SU-DHL-6 (cell line): ENCODE data around the gene PLA1A.
A peak's percentile ranks its signal among the peaks of the same experiment; 100 is the strongest.

ENCODE experiments used
- H2AFZ ChIP-seq: fragments of 200-600 bp; sonication (generic); 2 replicates; pipeline ENCODE4 v1.6.1; 2014; ENCODE audit warnings: low read depth, mild to moderate bottlenecking, moderate library complexity, mixed read lengths, antibody characterized with exemption, low read length; ENCODE audit not compliant: severe bottlenecking
- H3F3A ChIP-seq: fragments of 200-600 bp; shearing (Covaris generic); 2 replicates; pipeline ENCODE4 v1.6.0; 2016; ENCODE audit warnings: antibody characterized with exemption, mild to moderate bottlenecking; ENCODE audit not compliant: insufficient read depth
- H3K27ac ChIP-seq: fragments of 200-600 bp; sonication (generic); 2 replicates; pipeline ENCODE4 v1.5.1; 2016; ENCODE audit warnings: low read depth, mild to moderate bottlenecking, low read length, moderate library complexity, mixed read lengths
- H3K27me3 ChIP-seq: fragments of 200-600 bp; sonication (generic), shearing (Covaris generic); 2 replicates; pipeline ENCODE4 v1.6.0; 2014; ENCODE audit warnings: mild to moderate bottlenecking, low read length
- H3K36me3 ChIP-seq: fragments of 200-600 bp; sonication (generic); 2 replicates; pipeline ENCODE4 v1.6.1; 2014; ENCODE audit warnings: mild to moderate bottlenecking, low read length, mixed read lengths
- H3K4me2 ChIP-seq: fragments of 300-600, 200-600 bp; shearing (Covaris generic), sonication (generic); 2 replicates; pipeline ENCODE4 v1.6.0; 2014; ENCODE audit warnings: low read length, low read depth, mild to moderate bottlenecking; ENCODE audit not compliant: poor library complexity, severe bottlenecking
- H3K4me3 ChIP-seq: fragments of 200-600 bp; sonication (generic); 2 replicates; pipeline ENCODE4 v1.5.1; 2014; ENCODE audit warnings: antibody characterized with exemption, low read length, mild to moderate bottlenecking, mixed read lengths; ENCODE audit not compliant: insufficient read depth, poor library complexity, severe bottlenecking
- H3K79me2 ChIP-seq: fragments of 200-600 bp; sonication (generic); 2 replicates; pipeline ENCODE4 v1.6.1; 2014; ENCODE audit warnings: mild to moderate bottlenecking, low read length, moderate library complexity; ENCODE audit not compliant: insufficient read depth
- H3K9ac ChIP-seq: fragments of 200-600 bp; sonication (generic); 2 replicates; pipeline ENCODE4 v1.7.0; 2014; ENCODE audit warnings: mild to moderate bottlenecking, low read length
- H3K9me2 ChIP-seq: fragments of 200-600 bp; sonication (generic); replicated peaks from 2 replicates; pipeline ENCODE4 v1.6.1; 2014; ENCODE audit warnings: low read length; ENCODE audit not compliant: insufficient read depth
- H3K9me3 ChIP-seq: fragments of 200-600 bp; sonication (generic); 2 replicates; pipeline ENCODE4 v1.6.1; 2014; ENCODE audit warnings: low read length, mixed read lengths; ENCODE audit not compliant: insufficient read depth
- H4K20me1 ChIP-seq: fragments of 200-600 bp; sonication (generic); 2 replicates; pipeline ENCODE4 v1.6.1; 2014; ENCODE audit warnings: low read depth, mild to moderate bottlenecking, antibody characterized with exemption, low read length, moderate library complexity, mixed read lengths
- CTCF ChIP-seq: fragments of 200-600 bp; sonication (generic); IDR thresholded peaks from one replicate; pipeline ENCODE4 v1.5.1; 2017; ENCODE audit warnings: antibody characterized with exemption, mild to moderate bottlenecking, low read length, moderate library complexity; ENCODE audit not compliant: insufficient read depth, poor library complexity, severe bottlenecking
- EZH2phosphoT487 ChIP-seq: fragments of 200-600 bp; sonication (generic), shearing (Covaris generic); conservative IDR thresholded peaks from 2 replicates; pipeline ENCODE4 v1.6.1; 2018; ENCODE audit warnings: mild to moderate bottlenecking, antibody characterized with exemption, low read length, moderate library complexity, mixed read lengths

Gene PLA1A

DNA sequence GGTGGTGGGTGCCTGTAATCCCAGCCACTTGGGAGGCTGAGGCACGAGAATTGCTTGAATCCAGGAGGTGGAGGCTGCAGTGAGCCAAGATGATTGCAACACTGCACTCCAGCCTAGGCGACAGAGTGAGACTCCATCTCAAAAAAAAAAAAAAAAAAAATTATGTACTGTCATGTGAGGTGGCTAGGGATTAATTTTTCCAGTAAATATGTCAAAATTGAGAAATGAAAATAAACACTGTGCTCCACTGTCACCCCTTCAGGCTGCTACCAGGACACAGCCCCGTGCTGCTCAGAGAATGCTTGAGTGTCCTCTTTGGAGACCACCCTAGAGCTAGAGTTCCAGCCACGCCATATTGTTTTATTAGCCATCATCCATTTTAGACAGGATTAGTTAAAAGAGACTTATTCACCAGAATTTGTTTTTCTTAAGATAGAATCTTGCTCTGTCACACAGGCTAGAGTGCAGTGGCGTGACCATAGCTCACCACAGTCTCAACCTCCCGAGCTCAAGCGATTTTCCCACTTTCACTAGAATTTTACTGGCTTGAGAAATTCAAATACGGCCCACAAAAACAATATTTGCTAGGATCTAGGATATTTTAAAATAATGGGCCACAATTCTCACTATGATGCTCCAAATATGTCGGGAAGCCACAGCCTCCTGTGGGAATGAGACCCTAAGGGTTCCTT, 38.9 kb upstream of the PLA1A start:
- Histone ChIP-seq H3K27ac (peak overlapping the region; percentile 96), H2AFZ (peak overlapping the region; percentile 24), H3K9me3 (no peaks in the 10 kb centered on the region), H3K4me2 (peak overlapping the region; percentile 68), H3K36me3 (peaks cover 15% of the 10 kb centered on the region), H3K4me3 (peak overlapping the region; percentile 62), H3F3A (peaks cover 35% of the 10 kb centered on the region), H3K79me2 (peaks cover 66% of the 10 kb centered on the region), H3K9ac (peak overlapping the region; percentile 77), H3K27me3 (no peaks in the 10 kb centered on the region), H3K9me2 (no peaks in the 10 kb centered on the region), H4K20me1 (no peaks in the 10 kb centered on the region)
- TF ChIP-seq EZH2phosphoT487 (no peak), CTCF (no peak)

GRCh38 chr3:119559441-119559963, 38.2 kb upstream of the PLA1A start, which contains the start of gene CD80:
Gene CD80, minus strand, starts transcription at chr3:119559614. Its CDS starts 1,886 bp downstream, at chr3:119557728.
- TF ChIP-seq EZH2phosphoT487 (no peak), CTCF (peak; percentile 65)
- H3K9me2 ChIP-seq, result no peaks in the 10 kb centered on the region
- no peaks in the 10 kb centered on the region for H4K20me1 ChIP-seq
- peaks cover 58% of the 10 kb centered on the region for H3K79me2 ChIP-seq
- H2AFZ ChIP-seq, result peak within 1 kb of the TSS; percentile 76
- peak within 1 kb of the TSS; percentile 77 for H3K9ac ChIP-seq
- H3K27me3 ChIP-seq, result no peaks in the 10 kb centered on the region
- H3K27ac ChIP-seq, result peak within 1 kb of the TSS; percentile 96
- H3K36me3 ChIP-seq, result peaks cover 15% of the 10 kb centered on the region
- no peaks in the 10 kb centered on the region for H3K9me3 ChIP-seq
- peaks cover 35% of the 10 kb centered on the region for H3F3A ChIP-seq
- peak within 1 kb of the TSS; percentile 62 for H3K4me3 ChIP-seq
- peak within 1 kb of the TSS; percentile 68 for H3K4me2 ChIP-seq

- Histone ChIP-seq H3K36me3 (peaks cover 15% of the 10 kb centered on the region), H3K9me3 (no peaks in the 10 kb centered on the region), H3K4me3 (peak overlapping the region; percentile 48), H3K27me3 (no peaks in the 10 kb centered on the region), H3K9ac (peak overlapping the region; percentile 77), H4K20me1 (no peaks in the 10 kb centered on the region), H3K27ac (peak overlapping the region; percentile 96), H3F3A (peaks cover 35% of the 10 kb centered on the region), H3K79me2 (peaks cover 52% of the 10 kb centered on the region), H3K9me2 (no peaks in the 10 kb centered on the region), H3K4me2 (peak overlapping the region; percentile 68), H2AFZ (peak overlapping the region; percentile 76)
- no peak for TF ChIP-seq EZH2phosphoT487
- TF ChIP-seq CTCF, result no peak
These were observed 37.5 kb upstream of the PLA1A start for GRCh38 chr3:119560160-119560559.
